ENCODE data around the gene INTU. TPM values are rescaled to one million over a fixed set of nuclear protein-coding genes. Genes with fewer than 3 reads are reported as not detected.

INTU gene
- total RNA-seq, 3 donors from 2014 or later (not counting 1 experiment from before 2014, with no cell fraction given) = 0.08 to 0.43 (median 0.16) TPM

- peaks cover 0 to 1% of the 10 kb centered on the region in 2 donors for H3K9me3 Mint-ChIP-seq
- no peak for TF ChIP-seq CTCF (IDR thresholded peaks at IDR 0.05)
- no peak overlapping the region for H3K27ac Mint-ChIP-seq
- intact Hi-C loops (cut with micrococcal nuclease) = no loop called here
- DNase-seq = no peak
- 100% methylated on average over 1 of the region's 2 CpGs for WGBS (ENCODE audit: insufficient coverage)
- H3K4me1 Mint-ChIP-seq = no peaks in the 10 kb centered on the region
- peaks cover 0 to 2% of the 10 kb centered on the region in 2 donors for H3K27me3 Mint-ChIP-seq (ENCODE audit: low read depth in 2 of 2)
- no peaks in the 10 kb centered on the region for H3K4me1 ChIP-seq (ENCODE audit: control insufficient read depth, insufficient read depth, low read length)
- no peak overlapping the region for H3K27ac ChIP-seq (ENCODE audit: low read length)
- no peaks in the 10 kb centered on the region for H3K36me3 ChIP-seq (ENCODE audit: control insufficient read depth, insufficient read depth, low read length)
- no peak for ATAC-seq
- H3K4me3 Mint-ChIP-seq = no peak overlapping the region
- no peaks in the 10 kb centered on the region for H3K36me3 Mint-ChIP-seq
- no peak overlapping the region for H3K4me3 ChIP-seq (ENCODE audit: low read length)
- no peaks in the 10 kb centered on the region for H3K9me3 ChIP-seq (ENCODE audit: control insufficient read depth, insufficient read depth, low read length)
- H3K27me3 ChIP-seq (ENCODE audit: control insufficient read depth, insufficient read depth, low read length) = no peaks in the 10 kb centered on the region
Measured at GRCh38 chr4:127734976-127735375, 102.2 kb downstream of the INTU start.

DNA sequence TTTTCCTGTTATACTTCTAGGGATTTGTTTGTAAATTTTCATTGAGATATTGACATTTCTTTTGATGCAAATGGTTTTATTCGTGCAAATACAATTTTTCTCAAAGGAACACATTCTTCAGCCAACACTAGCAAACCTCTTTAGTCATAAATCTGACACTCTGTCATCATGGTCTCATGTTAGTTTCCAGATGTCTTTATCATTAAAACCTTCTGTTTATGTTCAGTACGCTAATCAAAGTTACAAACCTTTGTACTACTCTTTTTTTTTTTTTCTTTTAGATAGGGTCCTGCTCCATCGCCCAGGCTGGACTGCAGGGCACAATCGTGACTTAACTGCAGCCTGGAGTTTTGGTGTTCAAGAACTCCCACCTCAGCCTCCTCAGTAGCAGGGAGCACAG is 104.5 kb downstream of the INTU start:
- intact Hi-C loops (cut with micrococcal nuclease) = no loop called here
- Mint-ChIP-seq H3K36me3 (no peaks in the 10 kb centered on the region), H3K27ac (no peak overlapping the region), H3K9me3 (peaks cover 0 to 5% of the 10 kb centered on the region in 2 donors), H3K4me1 (no peaks in the 10 kb centered on the region), H3K27me3 (ENCODE audit: low read depth in 2 of 2) (peaks cover 0 to 2% of the 10 kb centered on the region in 2 donors), H3K4me3 (no peak overlapping the region)
- Histone ChIP-seq H3K36me3 (ENCODE audit: control insufficient read depth, insufficient read depth, low read length) (no peaks in the 10 kb centered on the region), H3K4me3 (ENCODE audit: low read length) (no peak overlapping the region), H3K27me3 (ENCODE audit: control insufficient read depth, insufficient read depth, low read length) (no peaks in the 10 kb centered on the region), H3K9me3 (ENCODE audit: control insufficient read depth, insufficient read depth, low read length) (no peaks in the 10 kb centered on the region), H3K4me1 (ENCODE audit: control insufficient read depth, insufficient read depth, low read length) (no peaks in the 10 kb centered on the region), H3K27ac (ENCODE audit: low read length) (no peak overlapping the region)
- no peak for TF ChIP-seq CTCF (IDR thresholded peaks at IDR 0.05)
- WGBS (ENCODE audit: insufficient coverage) = 78% methylated on average over 4 of the region's 4 CpGs
- DNase-seq (no peak), ATAC-seq (no peak)

DNA sequence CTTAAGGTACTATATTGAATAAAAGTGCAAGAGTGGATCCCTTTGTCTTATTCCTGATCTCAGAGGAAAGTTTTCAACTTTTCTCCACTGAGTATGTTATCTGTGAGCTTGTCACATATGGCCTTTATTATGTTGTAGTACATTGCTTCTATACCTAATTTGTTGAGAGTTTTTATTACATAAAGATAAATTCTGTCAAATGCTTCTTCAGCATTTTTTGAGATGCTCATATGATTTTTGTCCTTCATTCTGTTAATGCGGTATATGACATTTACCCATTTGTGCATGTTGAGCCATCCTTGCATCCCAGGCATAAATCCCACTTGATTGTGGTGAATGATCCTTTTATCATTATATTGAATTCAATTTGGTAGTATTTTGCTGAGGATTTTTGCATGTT is 108.5 kb downstream of the INTU start:
- Histone ChIP-seq H3K36me3 (ENCODE audit: control insufficient read depth, insufficient read depth, low read length) (no peaks in the 10 kb centered on the region), H3K4me1 (ENCODE audit: control insufficient read depth, insufficient read depth, low read length) (no peaks in the 10 kb centered on the region), H3K27ac (ENCODE audit: low read length) (no peak overlapping the region), H3K27me3 (ENCODE audit: control insufficient read depth, insufficient read depth, low read length) (no peaks in the 10 kb centered on the region), H3K4me3 (ENCODE audit: low read length) (no peak overlapping the region), H3K9me3 (ENCODE audit: control insufficient read depth, insufficient read depth, low read length) (no peaks in the 10 kb centered on the region)
- intact Hi-C loops (cut with micrococcal nuclease) = no loop called here
- no peaks in the 10 kb centered on the region for H3K36me3 Mint-ChIP-seq
- H3K9me3 Mint-ChIP-seq = peaks cover 2 to 9% of the 10 kb centered on the region in 2 donors
- no peak overlapping the region for H3K27ac Mint-ChIP-seq
- H3K27me3 Mint-ChIP-seq (ENCODE audit: low read depth in 2 of 2) = no peaks in the 10 kb centered on the region
- no peak overlapping the region for H3K4me3 Mint-ChIP-seq
- no peak for DNase-seq
- TF ChIP-seq CTCF (IDR thresholded peaks at IDR 0.05) = no peak
- ATAC-seq = no peak
- 100% methylated on average over 1 of the region's 1 CpG for WGBS (ENCODE audit: insufficient coverage)
- no peaks in the 10 kb centered on the region for H3K4me1 Mint-ChIP-seq

DNA sequence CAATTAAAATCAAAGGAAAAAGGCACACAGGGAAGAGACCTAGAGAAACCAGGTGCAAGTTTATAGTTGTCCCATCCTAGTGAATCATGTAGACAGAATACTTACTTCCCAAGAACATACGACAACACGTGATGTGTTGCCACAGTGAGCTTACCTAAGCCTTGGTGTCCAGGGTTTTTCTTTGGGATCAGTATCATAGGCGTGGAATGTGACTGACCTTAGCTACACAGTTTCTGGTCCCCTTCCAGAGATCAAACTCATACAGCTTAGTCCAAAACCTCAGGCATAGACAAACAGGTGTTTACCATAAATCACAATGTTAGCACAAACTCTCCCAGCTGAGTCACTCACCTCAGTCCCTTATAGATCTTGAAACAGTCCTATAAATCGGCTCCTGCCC is 115.1 kb downstream of the INTU start:
- Mint-ChIP-seq H3K27me3 (ENCODE audit: low read depth in 2 of 2) (no peaks in the 10 kb centered on the region), H3K36me3 (peaks cover 8% of the 10 kb centered on the region), H3K4me1 (no peaks in the 10 kb centered on the region), H3K27ac (no peak overlapping the region), H3K9me3 (peaks cover 8% of the 10 kb centered on the region in 2 donors), H3K4me3 (no peak overlapping the region)
- Histone ChIP-seq H3K27me3 (ENCODE audit: control insufficient read depth, insufficient read depth, low read length) (no peaks in the 10 kb centered on the region), H3K36me3 (ENCODE audit: control insufficient read depth, insufficient read depth, low read length) (no peaks in the 10 kb centered on the region), H3K9me3 (ENCODE audit: control insufficient read depth, insufficient read depth, low read length) (peaks cover 5% of the 10 kb centered on the region), H3K4me1 (ENCODE audit: control insufficient read depth, insufficient read depth, low read length) (no peaks in the 10 kb centered on the region), H3K4me3 (ENCODE audit: low read length) (no peak overlapping the region), H3K27ac (ENCODE audit: low read length) (no peak overlapping the region)
- WGBS (ENCODE audit: insufficient coverage) = 82% methylated on average over 4 of the region's 4 CpGs
- DNase-seq (no peak), ATAC-seq (no peak)
- no peak for TF ChIP-seq CTCF (IDR thresholded peaks at IDR 0.05)
- intact Hi-C loops (cut with micrococcal nuclease) = no loop called here

All from natural killer cell (primary cell).